CD4-positive, alpha-beta T cell treated with Interleukin-6 for 4 hours (primary cell): ENCODE results near the gene CDK5R1.
"Not testable (repeated sequence)": the region's sequence is repeated elsewhere in the genome, so short reads cannot be mapped to it uniquely, and the experiment has no call there.

ENCODE experiments used
- DNase-seq: peaks from one replicate; pipeline ENCODE4 v3.0.0-alpha.2; 2020; ENCODE audit warnings: mixed read lengths

CDK5R1 gene

GRCh38 chr17:32519228-32520103 is 32.7 kb downstream of the CDK5R1 start:
- DNase-seq = peak; percentile 84

- peak; percentile 70 for DNase-seq
These were observed 33.4 kb downstream of the CDK5R1 start for GRCh38 chr17:32520104-32520701.

GRCh38 chr17:32520737-32521404 is 34.1 kb downstream of the CDK5R1 start:
- DNase-seq = no peak

- peak; percentile 25 for DNase-seq
These were observed 36.4 kb downstream of the CDK5R1 start for GRCh38 chr17:32523017-32523680.

- no peak for DNase-seq
These were observed 37.2 kb downstream of the CDK5R1 start for GRCh38 chr17:32523827-32524552.

- DNase-seq = not testable (repeated sequence)
These were observed 37.7 kb downstream of the CDK5R1 start for GRCh38 chr17:32524553-32524880.

- DNase-seq = no peak
These were observed 38.3 kb downstream of the CDK5R1 start for GRCh38 chr17:32525122-32525521.

- no peak for DNase-seq
These were observed 40.4 kb downstream of the CDK5R1 start for GRCh38 chr17:32527146-32527545.

- no peak for DNase-seq
These were observed 42.0 kb downstream of the CDK5R1 start for GRCh38 chr17:32528825-32529224.

- DNase-seq = no peak
These were observed 42.8 kb downstream of the CDK5R1 start for GRCh38 chr17:32529604-32530003.

- no peak for DNase-seq
These were observed 46.5 kb downstream of the CDK5R1 start for GRCh38 chr17:32533296-32533695.

- DNase-seq = no peak
These were observed 50.2 kb downstream of the CDK5R1 start for GRCh38 chr17:32536736-32537643.
